Epithelial cell of proximal tubule (primary cell): ENCODE data around the gene FAM168B. TPM values are rescaled to one million over a fixed set of nuclear protein-coding genes. Genes with fewer than 3 reads are reported as not detected.

ENCODE experiments used
- DNase-seq: peaks from one replicate; pipeline ENCODE4 v3.0.0-alpha.2; 2011; ENCODE audit warnings: low read depth
- H3K4me3 ChIP-seq: 2 replicates; pipeline ENCODE4 v1.5.1; 2011; ENCODE audit warnings: low read depth, mild to moderate bottlenecking, low read length
- CTCF ChIP-seq: conservative IDR thresholded peaks from 2 replicates; pipeline ENCODE4 v1.5.1; 2012; ENCODE audit warnings: low read depth, mild to moderate bottlenecking, low read length
- total RNA-seq: library from RNA; depleted of rRNA; stranded (reverse); fragments of >200 nt; gene quantifications from 2 replicates; pipeline ENCODE4 v1.2.3, GENCODE V29; 2015

FAM168B gene
- total RNA-seq, 1 donor from 2014 or later: 97.3 TPM

GRCh38 chr2:131113566-131114227 is 20.4 kb upstream of the FAM168B start:
- TF ChIP-seq CTCF: no peak

GRCh38 chr2:131112529-131112928 is 19.3 kb upstream of the FAM168B start:
- no peak for TF ChIP-seq CTCF
- DNase-seq: no peak
- no peak overlapping the region for H3K4me3 ChIP-seq

More at GRCh38 chr2:131113566-131114227, 20.4 kb upstream of the FAM168B start:
- DNase-seq: no peak
- no peak overlapping the region for H3K4me3 ChIP-seq

GRCh38 chr2:131105950-131106801 is 12.9 kb upstream of the FAM168B start:
- TF ChIP-seq CTCF: no peak
- peak overlapping the region; percentile 89 for H3K4me3 ChIP-seq

GRCh38 chr2:131105156-131105949 is 12.1 kb upstream of the FAM168B start, which contains the start of gene PLEKHB2:
PLEKHB2 (plus strand) TSS chr2:131105336; CDS start chr2:131120942, 15,606 bp downstream.
- TF ChIP-seq CTCF: peak; percentile 28
- DNase-seq: no peak

More at GRCh38 chr2:131105950-131106801, 12.9 kb upstream of the FAM168B start:
- DNase-seq: peak; percentile 53

GRCh38 chr2:131104487-131105155 is 11.4 kb upstream of the FAM168B start:
- H3K4me3 ChIP-seq: peak overlapping the region; percentile 89
- peak; percentile 67 for DNase-seq
- no peak for TF ChIP-seq CTCF

More at GRCh38 chr2:131105156-131105949, 12.1 kb upstream of the FAM168B start, which contains the start of gene PLEKHB2:
- H3K4me3 ChIP-seq: peak within 1 kb of the TSS; percentile 89

- no peak overlapping the region for H3K4me3 ChIP-seq
- no peak for TF ChIP-seq CTCF
- DNase-seq: no peak
Measured at GRCh38 chr2:131103165-131103564, 9.9 kb upstream of the FAM168B start.
